Heart left ventricle (tissue), 13 donors: Measurements from ENCODE around the gene GRM3.

Experiments used
- CTCF ChIP-seq, 12 donors: fragments of 200-600 bp; sonication (generic) in 4 of 12; IDR thresholded peaks; one replicate each; pipeline versions ENCODE4 v1.5.0 to v1.8.0; 2018 to 2022; ENCODE audit warnings: antibody characterized with exemption in 12 of 12, mild to moderate bottlenecking in 5 of 12
- POLR2A ChIP-seq, 2 donors: fragments of 450-650 bp; IDR thresholded peaks; one replicate each; pipeline ENCODE4 v1.6.1; 2017; ENCODE audit warnings: antibody characterized with exemption in 2 of 2, mild to moderate bottlenecking in 2 of 2, moderate library complexity in 2 of 2
- donor health status: ischemic (EF 13 %, LVEDD 7.1; RV severe dilation, severe dysfunction).
- donor health status: DM: no; HTN: yes; CAD: no.
- donor health status: DM: no; HTN: no; CAD: no.
- donor health status: ischemic (EF 25% LVEDD 6.9; RV normal size, moderate dysfunction).
- donor health status: ischemic (EF 25% LVEDD 5.7; RV mildly dilated, moderate dysfunction).
- donor health status: ischemic (EF 35%, LVEDD 5.7; RV mildly dilated, moderate dysfunction).
- donor health status: nonischemic (EF 11% LVEDD 7.7; RV severe dilation, severe dysfunction).
- donor health status: DM: yes; HTN: yes; CAD: no.
- donor health status: PGD.
- donor health status: ischemic (EF 29% LVEDD 5.4; RV normal size, mild dysfunction).
- donor health status: nonischemic (EF 23%, LVEDD 6.1; RV moderate dilation, normal function).

- TF ChIP-seq CTCF (IDR thresholded peaks at IDR 0.05) (no peak), POLR2A (IDR thresholded peaks at IDR 0.05) (no peak)
Observed at GRCh38 chr7:86768967-86769760, 125.5 kb downstream of the GRM3 start.
